Measurements from ENCODE around the gene PRDX1.
A peak's percentile ranks its signal among the peaks of the same experiment; 100 is the strongest.
"Not testable (repeated sequence)": the region's sequence is repeated elsewhere in the genome, so short reads cannot be mapped to it uniquely, and the experiment has no call there.

The PRDX1 gene

DNA sequence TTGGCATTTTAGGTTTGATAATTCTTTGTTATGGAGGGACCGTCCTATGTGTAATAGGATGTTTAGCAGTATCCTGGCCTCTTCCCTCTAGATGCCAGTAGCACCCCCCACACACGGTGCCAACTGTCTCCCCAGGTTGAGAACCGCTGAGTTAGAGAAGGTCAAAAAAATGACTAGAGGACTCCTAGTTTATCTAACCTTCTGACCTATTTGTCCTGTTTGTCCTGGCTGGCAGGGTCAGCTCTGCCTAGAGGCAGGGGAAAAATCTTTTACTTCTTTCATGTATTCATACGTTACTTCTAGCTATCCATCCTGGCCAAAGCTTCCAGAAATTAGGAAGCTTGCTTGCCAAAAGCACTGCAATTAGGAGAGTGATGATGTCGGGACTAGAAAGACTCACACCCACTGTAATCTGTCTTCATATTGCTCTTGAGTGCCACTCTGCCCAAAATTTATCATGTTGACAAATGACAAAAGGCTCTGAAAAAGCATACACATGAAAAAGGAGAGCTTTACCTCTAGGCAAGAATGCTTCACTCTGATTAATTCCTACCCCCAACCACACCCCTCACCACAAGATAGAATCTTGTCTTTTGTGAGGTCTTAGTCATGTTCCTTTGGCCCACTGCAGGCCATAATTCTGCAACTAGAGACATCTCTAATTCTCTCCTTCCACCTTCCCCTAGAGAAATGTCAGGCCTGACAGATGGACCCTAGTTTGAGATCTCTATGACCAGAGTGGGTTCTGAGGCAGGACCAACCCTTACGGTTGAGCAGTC, 14.5 kb upstream of the PRDX1 start:
- DNase-seq (ENCODE audit: low spot score): no peak

DNA sequence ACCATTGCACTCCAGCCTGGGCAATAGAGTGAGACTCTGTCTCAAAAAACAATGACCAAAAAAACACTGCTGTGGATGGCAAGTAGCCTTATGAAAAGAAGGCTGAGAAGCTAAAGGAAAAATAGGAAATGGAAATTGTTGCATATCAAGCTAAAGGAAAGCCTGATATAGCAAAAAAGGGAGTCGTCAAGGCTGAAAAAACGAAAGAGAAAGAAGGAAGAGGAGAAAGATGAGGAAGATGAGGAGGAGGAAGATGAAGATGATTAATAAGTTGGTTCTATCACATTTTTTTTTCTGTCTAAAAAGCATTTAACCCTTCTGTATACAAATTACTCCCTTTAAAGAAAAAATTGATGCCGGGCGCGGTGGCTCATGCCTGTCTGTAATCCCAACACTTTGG, 10.2 kb upstream of the PRDX1 start:
- DNase-seq (ENCODE audit: low spot score): no peak

DNA sequence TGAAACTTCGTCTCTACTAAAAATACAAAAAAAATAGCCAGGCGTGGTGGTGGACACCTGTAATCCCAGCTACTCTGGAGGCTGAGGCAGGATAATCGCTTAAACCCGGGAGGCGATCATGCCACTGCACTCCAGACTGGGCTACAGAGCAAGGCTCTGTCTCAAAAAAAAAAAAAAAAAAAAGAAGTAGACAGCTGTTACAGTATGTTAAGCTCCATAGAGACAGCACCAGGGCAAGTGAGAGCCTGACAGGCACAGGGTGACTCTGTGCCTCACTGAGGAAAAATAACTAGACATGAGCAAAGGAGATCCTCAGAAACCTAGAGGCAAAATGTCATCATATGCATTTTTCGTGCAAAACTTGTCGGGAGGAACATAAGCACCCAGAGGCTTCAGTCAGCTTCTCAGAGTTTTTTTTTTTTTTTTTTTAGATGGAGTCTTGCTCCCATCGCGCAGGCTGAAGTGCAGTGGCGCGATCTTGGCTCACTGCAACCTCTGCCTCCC, 9.0 kb upstream of the PRDX1 start:
- no peak for DNase-seq (ENCODE audit: low spot score)

DNA sequence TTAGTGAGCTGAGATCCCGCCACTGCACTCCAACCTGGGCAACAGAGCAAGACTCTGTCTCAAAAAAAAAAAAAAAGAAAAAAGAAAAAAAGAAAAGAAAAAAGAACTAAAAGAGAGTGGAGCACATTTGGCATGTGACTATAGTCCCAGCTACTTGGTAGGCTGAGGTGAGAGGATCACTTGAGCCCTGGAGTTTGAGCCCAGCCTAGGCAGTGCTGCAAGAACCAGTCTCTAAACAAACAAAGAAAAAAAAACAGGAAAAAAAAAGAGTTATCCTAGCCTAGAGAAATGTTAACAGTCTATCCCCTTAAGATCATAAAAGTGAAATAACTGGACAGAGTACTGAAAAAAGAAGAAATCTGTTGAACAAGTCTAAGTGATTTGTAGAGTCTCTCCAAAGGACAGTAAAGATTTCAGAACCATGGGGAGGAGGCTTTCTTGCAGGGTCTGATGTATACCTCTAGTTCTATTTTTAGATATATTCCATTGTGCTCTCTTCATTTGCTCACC, 4.5 kb upstream of the PRDX1 start:
- no peak for DNase-seq (ENCODE audit: low spot score)

DNA sequence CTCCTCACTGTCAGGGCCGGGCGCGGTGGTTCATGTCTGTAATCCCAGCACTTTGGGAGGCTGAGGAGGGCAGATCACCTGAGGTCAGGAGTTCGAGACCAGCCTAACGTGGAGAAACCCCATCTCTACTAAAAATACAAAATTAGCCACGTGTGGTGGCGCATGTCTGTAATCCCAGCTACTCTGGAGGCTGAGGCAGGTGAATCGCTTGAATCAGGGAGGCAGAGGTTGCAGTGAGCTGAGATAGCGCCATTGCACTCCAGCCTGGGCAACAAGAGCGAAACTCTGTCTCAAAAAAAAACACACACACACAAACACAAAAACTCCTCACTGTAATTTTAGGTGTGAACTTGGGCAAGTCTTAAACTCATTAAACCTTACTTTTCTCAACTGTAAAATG, 2.3 kb upstream of the PRDX1 start:
- not testable (repeated sequence) for DNase-seq (ENCODE audit: low spot score)

DNA sequence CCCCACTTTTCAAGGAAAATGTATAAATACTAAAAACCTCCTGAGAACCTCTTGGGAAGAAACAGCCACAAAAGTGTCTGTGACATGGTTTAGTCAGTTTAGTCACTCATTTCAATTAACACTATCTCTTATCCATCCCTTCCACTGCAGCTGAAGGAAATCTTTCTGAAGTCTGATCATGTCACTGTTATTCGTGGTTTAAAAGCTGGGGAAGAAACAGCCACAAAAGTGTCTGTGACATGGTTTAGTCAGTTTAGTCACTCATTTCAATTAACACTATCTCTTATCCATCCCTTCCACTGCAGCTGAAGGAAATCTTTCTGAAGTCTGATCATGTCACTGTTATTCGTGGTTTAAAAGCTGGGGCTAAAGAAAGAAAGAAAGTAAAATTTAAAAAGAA, 1.8 kb upstream of the PRDX1 start:
- DNase-seq (ENCODE audit: low spot score): not testable (repeated sequence)

DNA sequence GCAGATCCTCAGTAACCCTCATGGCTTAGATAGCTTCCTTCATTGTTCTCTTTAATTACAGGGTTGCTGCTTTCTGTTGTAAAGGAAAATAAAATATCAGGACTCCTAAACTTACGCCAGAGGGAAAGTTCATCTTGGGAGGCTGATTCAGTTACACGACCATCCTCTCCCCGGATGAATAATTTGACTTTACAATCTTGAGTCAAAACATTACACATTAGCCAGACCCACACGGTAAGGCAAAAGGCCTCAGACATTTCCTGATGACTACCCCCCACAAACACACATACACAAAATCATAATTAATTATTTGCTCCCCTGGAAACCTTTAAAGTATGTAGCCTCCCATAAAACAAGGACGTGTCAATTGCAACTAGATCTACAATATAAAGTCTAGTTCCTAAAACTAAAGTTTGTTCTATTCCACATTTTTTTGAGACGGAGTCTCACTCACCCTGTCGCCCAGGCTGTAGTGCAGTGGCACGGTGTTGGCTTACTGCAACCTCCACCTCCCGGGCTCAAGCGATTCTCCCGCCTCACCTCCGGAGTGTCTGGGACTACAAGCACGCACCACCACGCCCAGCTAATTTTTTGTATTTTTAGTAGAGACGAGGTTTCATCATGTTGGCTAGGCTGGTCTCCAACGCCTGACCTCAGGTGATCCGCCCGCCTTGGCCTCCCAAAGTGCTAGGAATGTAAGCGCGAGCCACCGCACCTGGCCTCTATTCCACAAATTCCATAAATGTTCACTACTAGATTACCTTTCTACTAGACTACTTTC, 830 bp upstream of the PRDX1 start:
- DNase-seq (ENCODE audit: low spot score): no peak

DNA sequence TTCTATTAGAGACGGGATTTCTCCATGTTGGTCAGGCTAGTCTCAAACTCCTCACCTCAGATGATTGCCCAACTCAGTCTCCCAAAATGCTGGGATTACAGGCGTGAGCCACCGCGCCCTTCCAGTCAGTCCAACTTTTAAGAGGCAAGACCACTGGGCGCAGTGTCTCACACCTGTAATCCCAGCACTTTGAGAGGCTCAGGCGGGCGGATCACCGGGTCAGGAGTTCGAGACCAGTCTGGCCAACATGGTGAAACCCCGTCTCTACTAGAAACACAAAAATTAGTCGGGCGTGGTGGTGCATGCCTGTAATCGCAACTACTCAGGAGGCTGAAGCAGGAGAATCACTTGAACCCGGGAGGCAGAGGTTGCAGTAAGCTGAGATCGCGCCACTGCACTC, 1.9 kb downstream of the PRDX1 start:
- not testable (repeated sequence) for DNase-seq (ENCODE audit: low spot score)

DNA sequence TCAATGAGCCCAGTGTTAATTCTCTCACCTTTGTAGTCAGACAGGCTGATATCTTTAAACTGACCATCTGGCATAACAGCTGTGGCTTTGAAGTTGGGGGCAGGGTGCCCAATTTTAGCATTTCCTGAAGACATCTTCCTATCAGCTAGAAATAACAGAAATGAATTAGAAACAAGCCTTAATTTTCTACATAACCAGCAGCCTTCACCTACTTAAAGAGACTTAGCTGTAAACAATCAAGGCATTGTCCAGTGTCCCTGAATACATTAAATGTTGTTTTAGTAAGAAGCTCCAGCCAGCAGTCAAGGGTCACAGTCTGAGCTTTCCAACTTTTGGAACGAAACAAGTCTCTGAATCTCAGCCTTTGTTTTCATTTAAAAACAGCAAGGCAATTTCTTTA, 2.8 kb downstream of the PRDX1 start:
- DNase-seq (ENCODE audit: low spot score): no peak

DNA sequence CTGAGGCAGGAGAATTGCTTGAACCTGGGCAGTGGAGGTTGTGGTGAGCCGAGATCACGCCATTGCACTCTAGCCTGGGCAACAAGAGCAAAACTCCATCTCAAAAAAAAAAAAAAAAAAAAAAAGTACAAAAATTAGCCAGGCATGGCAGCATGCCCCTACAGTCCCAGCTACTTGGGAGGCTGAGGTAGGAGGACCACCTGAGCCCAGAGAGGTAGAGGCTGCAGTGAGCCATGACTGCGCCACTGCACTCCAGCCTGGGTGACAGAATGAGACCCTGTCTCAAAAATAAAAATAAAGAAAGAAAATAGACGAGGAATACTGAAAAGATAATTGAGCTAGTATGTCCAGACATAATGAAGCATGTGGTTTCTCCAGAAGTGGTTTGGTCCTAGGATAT, 3.3 kb downstream of the PRDX1 start:
- DNase-seq (ENCODE audit: low spot score): not testable (repeated sequence)

DNA sequence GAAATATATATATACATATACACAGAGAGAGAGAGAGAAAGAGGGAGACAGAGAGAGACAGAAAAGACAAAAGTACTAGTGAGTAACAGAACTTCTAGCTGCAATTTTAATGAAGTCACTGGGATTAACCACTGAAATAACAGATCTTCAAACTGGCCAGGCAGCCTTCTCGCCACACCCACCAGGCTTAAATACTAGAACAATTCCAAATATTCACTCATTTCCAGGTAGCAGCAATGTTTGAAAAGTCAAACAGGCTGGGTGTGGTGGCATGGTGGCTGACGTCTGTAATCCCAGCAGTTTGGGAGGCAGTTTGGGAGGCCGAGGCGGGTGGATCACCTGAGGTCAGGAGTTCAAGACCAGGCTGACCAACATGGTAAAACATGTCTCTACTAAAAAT, 5.2 kb downstream of the PRDX1 start:
- no peak for DNase-seq (ENCODE audit: low spot score)

DNA sequence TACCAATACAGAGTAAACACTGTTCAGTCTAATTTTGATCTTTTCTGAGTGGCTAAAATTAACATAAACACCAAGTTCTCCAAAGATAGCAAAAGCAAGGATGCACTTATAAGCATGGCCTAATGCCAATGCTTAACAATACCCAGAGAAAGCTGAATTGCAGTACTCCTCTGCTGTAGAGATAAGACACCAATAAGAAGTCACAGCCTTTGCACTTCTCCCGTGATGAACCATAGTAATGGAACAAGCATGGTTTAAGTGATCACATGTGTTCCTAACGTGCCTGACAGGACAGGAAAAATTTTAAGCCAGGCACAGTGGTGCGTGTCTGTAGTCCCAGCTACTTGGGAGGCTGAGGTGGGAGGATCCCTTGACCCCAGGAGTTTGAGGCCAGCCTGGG, 5.6 kb downstream of the PRDX1 start:
- no peak for DNase-seq (ENCODE audit: low spot score)

DNA sequence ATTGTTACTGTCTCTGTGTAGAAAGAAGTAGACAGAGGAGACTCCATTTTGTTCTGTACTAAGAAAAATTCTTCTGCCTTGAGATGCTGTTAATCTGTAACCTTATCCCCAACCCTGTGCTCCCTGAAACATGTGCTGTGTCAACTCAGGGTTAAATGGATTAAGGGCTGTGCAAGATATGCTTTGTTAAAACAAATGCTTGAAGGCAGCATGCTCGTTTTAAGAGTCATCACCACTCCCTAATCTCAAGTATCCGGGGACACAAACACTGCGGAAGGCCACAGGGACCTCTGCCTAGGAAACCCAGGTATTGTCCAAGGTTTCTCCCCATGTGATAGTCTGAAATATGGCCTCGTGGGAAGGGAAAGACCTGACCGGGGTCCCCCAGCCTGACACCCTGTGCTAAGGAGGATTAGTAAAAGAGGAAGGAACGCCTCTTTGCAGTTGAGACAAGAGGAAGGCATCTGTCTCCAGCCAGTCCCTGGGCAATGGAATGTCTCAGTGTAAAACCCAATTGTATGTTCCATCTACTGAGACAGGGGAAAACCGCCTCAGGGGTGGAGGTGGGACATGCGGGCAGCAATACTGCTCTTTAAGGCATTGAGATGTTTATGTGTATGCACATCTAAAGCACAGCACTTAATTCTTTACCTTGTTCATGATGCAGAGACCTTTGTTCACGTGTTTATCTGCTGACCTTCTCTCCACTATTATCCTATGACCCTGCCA, 8.0 kb downstream of the PRDX1 start:
- not testable (repeated sequence) for DNase-seq (ENCODE audit: low spot score)

DNA sequence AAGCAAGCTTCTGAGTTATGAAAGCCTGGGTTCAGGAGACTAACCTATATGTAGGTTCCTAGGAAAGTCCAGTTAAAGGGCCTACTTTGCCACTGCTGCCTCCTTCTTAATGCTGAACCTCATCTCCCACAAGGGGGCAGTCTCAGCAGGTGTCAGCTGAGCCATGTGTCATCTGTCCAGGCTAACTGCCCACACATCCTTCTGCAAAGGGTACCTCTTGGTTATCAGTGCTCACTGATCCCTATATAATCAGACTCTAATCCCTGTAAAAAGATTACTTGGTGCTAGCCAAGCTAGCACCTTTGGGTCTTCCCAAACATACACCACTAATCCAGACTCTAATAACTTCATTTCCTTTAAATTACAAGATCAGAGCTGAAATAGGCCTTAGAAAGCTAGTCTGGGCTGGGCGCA, 9.0 kb downstream of the PRDX1 start:
- DNase-seq (ENCODE audit: low spot score): peak; percentile 87

DNA sequence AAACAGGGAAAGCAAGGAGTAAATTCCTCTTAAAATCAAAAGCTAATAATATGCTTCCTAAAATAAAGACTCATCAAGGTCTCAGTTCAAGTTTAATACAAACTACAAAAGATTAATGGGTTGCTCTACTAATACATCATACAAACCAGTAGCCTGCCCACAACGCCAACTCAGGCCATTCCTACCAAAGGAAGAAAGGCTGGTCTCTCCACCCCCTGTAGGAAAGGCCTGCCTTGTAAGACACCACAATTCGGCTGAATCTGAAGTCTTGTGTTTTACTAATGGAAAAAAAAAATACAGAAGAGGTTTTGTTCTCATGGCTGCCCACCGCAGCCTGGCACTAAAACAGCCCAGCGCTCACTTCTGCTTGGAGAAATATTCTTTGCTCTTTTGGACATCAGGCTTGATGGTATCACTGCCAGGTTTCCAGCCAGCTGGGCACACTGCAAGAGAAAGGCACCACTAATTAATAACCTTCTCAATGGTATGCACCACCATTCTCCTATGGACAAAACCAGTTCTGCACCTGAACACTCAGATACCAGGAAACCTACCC, 10.6 kb downstream of the PRDX1 start:
- no peak for DNase-seq (ENCODE audit: low spot score)

DNA sequence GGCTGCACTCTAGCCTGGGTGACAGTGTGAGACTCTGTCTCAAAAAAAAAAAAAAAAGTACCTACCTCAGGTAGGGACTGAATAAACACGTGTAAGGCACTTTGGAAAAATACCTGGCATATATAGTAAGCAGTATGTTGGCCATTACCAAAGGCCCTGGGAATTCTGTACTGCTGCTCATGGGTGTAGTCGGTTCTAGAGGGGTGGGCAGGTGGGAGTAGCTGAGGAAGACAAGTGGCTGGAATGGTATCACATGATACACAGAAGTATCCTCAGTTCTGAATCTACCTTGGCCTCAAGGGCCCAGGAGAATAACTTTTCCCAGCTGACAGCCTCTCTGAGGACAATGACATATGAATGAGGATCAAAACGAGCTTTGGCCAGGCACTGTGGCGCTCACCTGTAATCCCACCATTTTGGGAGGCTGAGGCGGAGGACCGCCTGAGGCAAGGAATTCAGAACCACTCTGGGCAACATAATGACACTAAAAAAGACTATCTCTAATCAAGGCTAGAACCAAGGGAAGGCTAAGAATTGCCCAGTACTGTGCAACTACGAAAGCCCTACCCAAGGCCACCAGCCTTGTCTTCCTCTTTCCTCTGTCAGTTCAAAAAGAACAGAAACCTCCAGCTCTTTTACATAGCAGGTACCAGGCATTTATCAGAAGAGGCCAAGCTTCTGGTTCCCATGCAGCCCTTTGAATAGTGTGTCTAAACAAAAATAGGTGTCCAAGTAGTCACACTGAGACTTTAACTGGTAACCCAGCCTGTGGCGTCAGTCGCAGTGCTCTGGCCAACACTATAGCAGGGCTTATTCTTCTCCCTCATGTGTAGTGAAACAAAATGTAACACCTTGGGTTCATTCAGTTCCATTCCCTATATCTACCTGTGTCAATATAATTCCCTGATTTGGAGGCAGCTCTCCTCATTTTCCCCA, 11.4 kb downstream of the PRDX1 start:
- no peak for DNase-seq (ENCODE audit: low spot score)

DNA sequence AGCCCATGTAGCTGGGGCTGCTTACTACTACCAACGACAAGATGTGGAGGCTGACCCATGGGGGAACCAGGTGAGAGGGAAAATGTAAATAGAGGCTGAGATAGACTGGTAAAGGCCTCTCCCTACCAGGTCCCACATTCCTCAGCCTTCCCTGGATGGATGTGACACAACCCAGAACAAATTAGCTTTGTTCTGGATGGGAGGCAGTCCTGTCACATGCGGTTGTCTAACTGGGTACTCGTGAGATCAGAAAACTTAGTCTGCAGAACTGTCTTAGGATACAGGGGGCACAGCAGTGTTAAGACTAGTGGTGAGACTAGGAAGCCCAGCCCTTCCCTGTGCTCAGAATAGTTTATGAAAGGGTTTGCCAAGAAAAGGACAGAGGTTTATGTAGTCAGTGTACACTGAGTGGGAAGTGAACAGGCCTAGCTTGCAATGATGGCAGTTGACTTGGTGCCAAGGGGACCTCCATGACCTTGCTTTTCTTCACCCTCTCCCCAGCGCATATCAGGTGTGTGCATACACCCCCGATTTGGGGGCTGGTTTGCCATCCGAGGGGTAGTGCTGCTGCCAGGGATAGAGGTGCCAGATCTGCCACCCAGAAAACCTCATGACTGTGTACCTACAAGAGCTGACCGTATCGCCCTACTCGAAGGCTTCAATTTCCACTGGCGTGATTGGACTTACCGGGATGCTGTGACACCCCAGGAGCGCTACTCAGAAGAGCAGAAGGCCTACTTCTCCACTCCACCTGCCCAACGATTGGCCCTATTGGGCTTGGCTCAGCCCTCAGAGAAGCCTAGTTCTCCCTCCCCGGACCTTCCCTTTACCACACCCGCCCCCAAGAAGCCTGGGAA, 13.2 kb downstream of the PRDX1 start:
- DNase-seq (ENCODE audit: low spot score): no peak

DNA sequence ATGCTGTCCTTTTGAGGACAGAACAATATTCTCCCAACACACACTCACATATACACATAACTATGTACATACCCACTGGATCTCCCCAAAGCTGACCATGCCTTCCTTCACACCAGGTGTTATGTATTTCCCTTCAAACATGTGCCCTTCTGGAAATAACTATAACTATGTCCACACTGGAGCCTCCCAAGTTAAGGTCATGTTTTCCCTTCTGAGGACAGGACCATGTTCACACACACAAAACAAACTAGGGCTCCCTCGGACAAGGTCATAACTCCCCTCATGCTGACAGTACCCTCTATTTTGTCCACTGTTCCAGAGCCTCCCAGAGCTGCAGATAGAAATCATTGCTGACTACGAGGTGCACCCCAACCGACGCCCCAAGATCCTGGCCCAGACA, 13.8 kb downstream of the PRDX1 start:
- DNase-seq (ENCODE audit: low spot score): no peak

DNA sequence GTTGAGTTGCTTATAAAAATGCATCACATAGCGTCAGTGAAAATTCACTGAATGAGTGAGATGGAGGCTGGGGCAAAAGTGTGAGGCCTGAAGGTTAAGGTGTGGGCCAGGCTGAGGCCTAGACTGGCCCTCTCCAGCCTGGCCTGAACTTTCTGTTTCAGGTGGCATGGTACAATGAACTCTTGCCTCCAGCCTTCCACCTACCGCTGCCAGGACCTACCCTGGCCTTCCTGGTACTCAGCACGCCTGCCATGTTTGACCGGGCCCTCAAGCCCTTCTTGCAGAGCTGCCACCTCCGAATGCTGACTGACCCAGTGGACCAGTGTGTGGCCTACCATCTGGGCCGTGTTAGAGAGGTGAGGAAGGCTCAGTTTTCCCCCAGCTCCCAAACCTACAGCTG, 14.5 kb downstream of the PRDX1 start:
- DNase-seq (ENCODE audit: low spot score): no peak

Data from hematopoietic multipotent progenitor cell treated with erythropoietin and hydrocortisone succinate and interleukin-3 and kit ligand, for 17 days (in vitro differentiated cells).